HG03060 (cell line): ENCODE data around the gene ABCC10.
"Not testable (repeated sequence)": the region's sequence is repeated elsewhere in the genome, so short reads cannot be mapped to it uniquely, and the experiment has no call there.

Experiments used
- ATAC-seq: cut with Tn5 transposase; IDR thresholded peaks from one replicate; pipeline ENCODE4 v1.9.1; 2021; ENCODE audit warnings: low read depth, moderate number of reproducible peaks; ENCODE audit not compliant: unreplicated experiment

The ABCC10 gene

GRCh38 chr6:43492673-43493072 is 65.3 kb downstream of the ABCC10 start:
- no peak for ATAC-seq

- no peak for ATAC-seq
Measured at GRCh38 chr6:43493230-43493629, 65.9 kb downstream of the ABCC10 start.

GRCh38 chr6:43493833-43494232 is 66.5 kb downstream of the ABCC10 start:
- ATAC-seq, result no peak

- no peak for ATAC-seq
Measured at GRCh38 chr6:43494321-43494720, 67.0 kb downstream of the ABCC10 start.

GRCh38 chr6:43494766-43495165 is 67.4 kb downstream of the ABCC10 start:
- no peak for ATAC-seq

GRCh38 chr6:43495409-43495941 is 68.1 kb downstream of the ABCC10 start:
- no peak for ATAC-seq

GRCh38 chr6:43496370-43497128 is 69.2 kb downstream of the ABCC10 start:
- ATAC-seq, result no peak

- ATAC-seq, result no peak
Measured at GRCh38 chr6:43497129-43497396, 69.7 kb downstream of the ABCC10 start.

- ATAC-seq, result no peak
Measured at GRCh38 chr6:43497689-43498088, 70.3 kb downstream of the ABCC10 start.

GRCh38 chr6:43498291-43498690 is 71.0 kb downstream of the ABCC10 start:
- ATAC-seq, result not testable (repeated sequence)

GRCh38 chr6:43499028-43499815 is 71.9 kb downstream of the ABCC10 start:
- ATAC-seq, result no peak
